Measurements from ENCODE around the gene NR3C2. TPM values are rescaled to one million over a fixed set of nuclear protein-coding genes. Genes with fewer than 3 reads are reported as not detected.

The NR3C2 gene
- total and polyA plus RNA-seq, 10 of the 15 experiments (the other 5 are each of a cell fraction or from before 2014, with no cell fraction given) = 0.05 to 0.11 (median 0.08) TPM; not detected in 4

DNA sequence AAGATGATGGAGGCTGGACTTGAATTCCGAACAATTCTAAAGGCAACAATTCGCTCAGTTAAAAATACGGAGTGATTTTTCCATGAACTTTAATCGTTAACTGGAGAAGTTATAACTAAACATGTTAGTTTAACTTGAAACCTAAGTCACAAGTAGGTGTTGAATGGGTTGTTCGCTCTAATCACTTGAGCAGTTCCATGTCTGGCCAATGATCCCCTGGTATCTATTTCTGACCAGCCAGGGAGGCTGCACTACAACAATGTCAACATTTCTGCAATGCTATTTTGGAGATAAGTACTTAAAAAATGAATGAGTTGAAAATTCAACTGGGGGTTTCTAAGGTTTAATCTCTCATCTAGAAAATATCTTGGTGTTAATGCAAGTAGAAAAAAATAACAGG is 112.5 kb downstream of the NR3C2 start:
- no TSS peak for BruUV-seq (replicated peaks)
- no peak overlapping the region for H2AFZ ChIP-seq (ENCODE audit: control insufficient read depth, low read depth, low read length)
- H4K20me1 ChIP-seq (ENCODE audit: control insufficient read depth, insufficient read depth) = no peaks in the 10 kb centered on the region
- no peak for DNase-seq (ENCODE audit: low read depth, low spot score)
- intact Hi-C loops (cut with micrococcal nuclease; ENCODE audit: unreplicated experiment) = no loop called here
- ChIA-PET SMC1A (ENCODE audit: uncharacterized antibody, unreplicated experiment) (no interaction called here), POLR2A (no interaction called here), RAD21 (ENCODE audit: unreplicated experiment) (no interaction called here), CTCF (no interaction called here)
- H3K9me3 ChIP-seq (replicated peaks; ENCODE audit: control insufficient read depth, insufficient read depth, low read length) = no peaks in the 10 kb centered on the region
- no peaks in the 10 kb centered on the region for H3K4me1 ChIP-seq (ENCODE audit: control insufficient read depth, insufficient read depth, low read length)
- H3K27me3 ChIP-seq (replicated peaks in 1 of 2; ENCODE audit: control insufficient read depth in 2 of 2, insufficient read depth in 2 of 2, low read length in 1 of 2) = no peaks in the 10 kb centered on the region; a peak in 2 of 4 replicates
- TF ChIP-seq RBBP5 (conservative IDR thresholded peaks at IDR 0.05) (no peak), FOXK2 (IDR thresholded peaks at IDR 0.05) (no peak), SMAD5 (IDR thresholded peaks at IDR 0.05; ENCODE audit: low read depth) (no peak), IRF4 (IDR thresholded peaks at IDR 0.05; ENCODE audit: low read depth, low read length) (no peak), SUZ12 (IDR thresholded peaks at IDR 0.05; ENCODE audit: unreplicated experiment) (no peak), MYC (IDR thresholded peaks at IDR 0.05; ENCODE audit: insufficient read depth, insufficient read length, insufficient replicate concordance, low read length, severe bottlenecking) (no peak), ZNF24 (IDR thresholded peaks at IDR 0.05) (no peak), CHD2 (IDR thresholded peaks at IDR 0.05; ENCODE audit: borderline replicate concordance, low read depth, low read length) (no peak), RFX5 (IDR thresholded peaks at IDR 0.05; ENCODE audit: low read depth, low read length) (no peak), POLR2AphosphoS5 (IDR thresholded peaks at IDR 0.05; ENCODE audit: low read length) (no peak)
- TF ChIP-seq, protein P1, sequence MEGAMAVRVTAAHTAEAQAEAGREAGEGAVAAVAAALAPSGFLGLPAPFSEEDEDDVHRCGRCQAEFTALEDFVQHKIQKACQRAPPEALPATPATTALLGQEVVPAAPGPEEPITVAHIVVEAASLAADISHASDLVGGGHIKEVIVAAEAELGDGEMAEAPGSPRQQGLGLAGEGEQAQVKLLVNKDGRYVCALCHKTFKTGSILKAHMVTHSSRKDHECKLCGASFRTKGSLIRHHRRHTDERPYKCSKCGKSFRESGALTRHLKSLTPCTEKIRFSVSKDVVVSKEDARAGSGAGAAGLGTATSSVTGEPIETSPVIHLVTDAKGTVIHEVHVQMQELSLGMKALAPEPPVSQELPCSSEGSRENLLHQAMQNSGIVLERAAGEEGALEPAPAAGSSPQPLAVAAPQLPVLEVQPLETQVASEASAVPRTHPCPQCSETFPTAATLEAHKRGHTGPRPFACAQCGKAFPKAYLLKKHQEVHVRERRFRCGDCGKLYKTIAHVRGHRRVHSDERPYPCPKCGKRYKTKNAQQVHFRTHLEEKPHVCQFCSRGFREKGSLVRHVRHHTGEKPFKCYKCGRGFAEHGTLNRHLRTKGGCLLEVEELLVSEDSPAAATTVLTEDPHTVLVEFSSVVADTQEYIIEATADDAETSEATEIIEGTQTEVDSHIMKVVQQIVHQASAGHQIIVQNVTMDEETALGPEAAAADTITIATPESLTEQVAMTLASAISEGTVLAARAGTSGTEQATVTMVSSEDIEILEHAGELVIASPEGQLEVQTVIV (IDR thresholded peaks at IDR 0.05; ENCODE audit: borderline replicate concordance, partially characterized antibody) = no peak
- TF ChIP-seq, protein P2, sequence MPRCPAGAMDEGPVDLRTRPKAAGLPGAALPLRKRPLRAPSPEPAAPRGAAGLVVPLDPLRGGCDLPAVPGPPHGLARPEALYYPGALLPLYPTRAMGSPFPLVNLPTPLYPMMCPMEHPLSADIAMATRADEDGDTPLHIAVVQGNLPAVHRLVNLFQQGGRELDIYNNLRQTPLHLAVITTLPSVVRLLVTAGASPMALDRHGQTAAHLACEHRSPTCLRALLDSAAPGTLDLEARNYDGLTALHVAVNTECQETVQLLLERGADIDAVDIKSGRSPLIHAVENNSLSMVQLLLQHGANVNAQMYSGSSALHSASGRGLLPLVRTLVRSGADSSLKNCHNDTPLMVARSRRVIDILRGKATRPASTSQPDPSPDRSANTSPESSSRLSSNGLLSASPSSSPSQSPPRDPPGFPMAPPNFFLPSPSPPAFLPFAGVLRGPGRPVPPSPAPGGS (IDR thresholded peaks at IDR 0.05; ENCODE audit: borderline replicate concordance, insufficient read depth, low read depth, low read length, poor library complexity, severe bottlenecking) = no peak
- no peak overlapping the region for H3K4me2 ChIP-seq (ENCODE audit: control insufficient read depth, insufficient read depth)
- H3K4me3 ChIP-seq = no peak overlapping the region
- H3K79me2 ChIP-seq (ENCODE audit: control insufficient read depth, insufficient read depth, low read length) = no peaks in the 10 kb centered on the region
- no peak for ATAC-seq
- H3K36me3 ChIP-seq (ENCODE audit: control insufficient read depth in 2 of 2, insufficient read depth in 2 of 2, low read length in 1 of 2) = no peaks in the 10 kb centered on the region
- no peak overlapping the region for H3K9ac ChIP-seq (ENCODE audit: control insufficient read depth, insufficient read depth, low read length)
- in situ Hi-C loops (cut with MboI) = no loop called here
- WGBS (ENCODE audit: insufficient coverage, insufficient replicate concordance, low lambda C conversion rate, missing lambda C conversion rate) = 14% methylated on average over 5 of the region's 5 CpGs
- H3K27ac ChIP-seq (ENCODE audit: control insufficient read depth, insufficient read depth) = no peak overlapping the region
- no peak for FAIRE-seq
